Measurements from ENCODE around the gene TCEAL8. TPM values are rescaled to one million over a fixed set of nuclear protein-coding genes. Genes with fewer than 3 reads are reported as not detected.

The TCEAL8 gene
- total and polyA plus RNA-seq, 2 of the 8 experiments (the other 6 are each of a cell fraction or from before 2014, with no cell fraction given): 47.2 to 82.2 TPM

DNA sequence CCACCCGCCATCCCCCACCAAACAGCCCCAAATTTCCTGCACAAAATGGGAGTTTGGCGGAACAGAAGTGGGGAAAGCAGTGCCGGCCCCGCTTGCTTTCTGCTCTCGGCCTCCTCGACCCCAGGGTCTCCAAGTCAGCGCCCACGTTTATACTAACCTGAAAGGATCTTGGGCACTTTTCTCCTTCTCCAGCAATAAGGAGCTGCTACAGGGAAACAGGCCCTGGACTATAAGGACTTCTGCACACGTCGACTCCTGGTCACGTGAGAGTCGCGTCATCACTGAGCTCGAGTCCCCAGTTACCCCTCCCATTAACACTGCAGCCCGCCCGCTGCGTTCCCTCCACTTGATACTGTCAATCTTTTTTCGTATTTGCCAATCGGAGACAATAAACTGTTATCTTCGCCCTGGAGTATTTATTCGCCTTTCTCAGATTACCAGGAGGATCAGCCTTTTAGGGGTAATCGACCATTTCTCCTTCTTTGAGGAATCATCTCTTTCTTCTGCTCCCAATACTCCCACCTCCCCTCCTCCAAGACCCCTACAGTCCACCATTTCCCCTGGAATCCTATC, at the start of gene TCEAL8 (continued):
- TF ChIP-seq HDAC2 (IDR thresholded peaks at IDR 0.05; ENCODE audit: borderline replicate concordance in 1 of 2, low read depth in 2 of 2, low read length in 2 of 2) (no peak), SIX5 (IDR thresholded peaks at IDR 0.05; ENCODE audit: low read depth, low read length) (no peak), MAFK (IDR thresholded peaks at IDR 0.05; ENCODE audit: low read depth, low read length) (no peak), SRF (IDR thresholded peaks at IDR 0.05; ENCODE audit: low read depth, low read length) (no peak), EP300 (IDR thresholded peaks at IDR 0.05; ENCODE audit: borderline replicate concordance in 1 of 2, low read depth in 2 of 2, low read length in 2 of 2) (no peak), ASH2L (IDR thresholded peaks at IDR 0.05; ENCODE audit: low read length) (peak; percentile 47), POLR2A (IDR thresholded peaks at IDR 0.05; ENCODE audit: control extremely low read depth in 1 of 2, low read depth in 2 of 2, low read length in 2 of 2) (peak; percentile 17 to 59; a peak in 2 of 3 replicates), CTCF (IDR thresholded peaks at IDR 0.05; ENCODE audit: control extremely low read depth in 1 of 3, insufficient read depth in 1 of 3, low read depth in 1 of 3, low read length in 3 of 3) (no peak), JUN (IDR thresholded peaks at IDR 0.05; ENCODE audit: low read depth, low read length) (no peak), POU5F1 (IDR thresholded peaks at IDR 0.05; ENCODE audit: low read depth, low read length) (no peak), NANOG (IDR thresholded peaks at IDR 0.05; ENCODE audit: insufficient read depth, low read depth, low read length, poor library complexity, severe bottlenecking) (no peak)
- TF ChIP-seq, protein P1, sequence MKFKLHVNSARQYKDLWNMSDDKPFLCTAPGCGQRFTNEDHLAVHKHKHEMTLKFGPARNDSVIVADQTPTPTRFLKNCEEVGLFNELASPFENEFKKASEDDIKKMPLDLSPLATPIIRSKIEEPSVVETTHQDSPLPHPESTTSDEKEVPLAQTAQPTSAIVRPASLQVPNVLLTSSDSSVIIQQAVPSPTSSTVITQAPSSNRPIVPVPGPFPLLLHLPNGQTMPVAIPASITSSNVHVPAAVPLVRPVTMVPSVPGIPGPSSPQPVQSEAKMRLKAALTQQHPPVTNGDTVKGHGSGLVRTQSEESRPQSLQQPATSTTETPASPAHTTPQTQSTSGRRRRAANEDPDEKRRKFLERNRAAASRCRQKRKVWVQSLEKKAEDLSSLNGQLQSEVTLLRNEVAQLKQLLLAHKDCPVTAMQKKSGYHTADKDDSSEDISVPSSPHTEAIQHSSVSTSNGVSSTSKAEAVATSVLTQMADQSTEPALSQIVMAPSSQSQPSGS (IDR thresholded peaks at IDR 0.05; ENCODE audit: low read length): no peak

Measured in H1 (cell line).